GM08714 (cell line): Measurements from ENCODE around the gene SLC25A39.

ENCODE experiments used
- H3K4me3 ChIP-seq: fragments of 200-500 bp; sonication (Bioruptor generic); 2 replicates; pipeline ENCODE4 v1.5.1; 2014; ENCODE audit warnings: mild to moderate bottlenecking, low read length, inconsistent platforms
- ZNF274 ChIP-seq: IDR thresholded peaks from 2 replicates; pipeline ENCODE4 v1.6.1; 2012; ENCODE audit warnings: mild to moderate bottlenecking, low read depth, low read length

SLC25A39 gene

DNA sequence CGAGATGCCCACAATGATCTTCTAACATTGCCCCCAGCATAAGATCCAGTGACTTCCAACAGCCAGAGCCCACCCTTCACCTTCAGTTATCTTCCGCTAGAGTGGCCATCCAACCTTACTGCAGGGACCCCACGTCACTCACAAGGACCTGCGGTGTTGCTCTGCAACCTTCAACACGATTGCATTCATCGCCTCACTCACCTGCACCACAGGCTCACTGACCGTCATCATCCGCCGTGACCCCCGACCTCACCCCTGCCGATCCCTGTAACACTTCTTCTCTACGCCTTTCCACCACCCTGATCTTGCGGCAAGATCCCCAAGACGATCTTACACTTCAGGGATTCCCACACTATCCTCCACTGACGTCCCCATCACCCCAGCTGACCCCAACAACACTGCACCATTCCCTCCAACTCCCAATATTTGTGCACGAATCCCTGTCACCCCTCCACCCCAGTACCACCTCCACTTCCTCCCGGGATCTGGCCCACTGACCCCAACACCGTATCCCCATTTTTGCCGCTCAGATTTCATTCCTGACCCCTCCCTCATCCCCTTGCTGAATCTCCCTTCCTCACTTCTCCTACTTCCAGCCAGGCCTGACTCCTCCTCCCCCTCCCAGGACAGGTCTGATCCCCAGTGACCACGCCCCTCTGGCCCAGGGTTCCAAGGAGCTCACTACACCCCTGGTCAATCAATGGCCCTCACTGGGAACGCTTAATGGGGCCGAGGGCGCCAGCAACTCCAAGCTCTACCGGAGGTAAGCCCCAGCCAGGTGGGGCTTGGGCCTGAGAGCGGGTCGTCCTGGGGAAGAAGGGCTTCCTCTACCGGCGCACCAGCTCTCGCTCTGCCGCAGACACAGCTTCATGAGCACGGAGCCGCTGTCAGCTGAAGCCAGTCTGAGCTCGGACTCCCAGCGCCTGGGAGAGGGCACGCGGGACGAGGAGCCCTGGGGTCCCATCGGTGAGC, 8.6 kb downstream of the SLC25A39 start:
- no peak for TF ChIP-seq ZNF274

DNA sequence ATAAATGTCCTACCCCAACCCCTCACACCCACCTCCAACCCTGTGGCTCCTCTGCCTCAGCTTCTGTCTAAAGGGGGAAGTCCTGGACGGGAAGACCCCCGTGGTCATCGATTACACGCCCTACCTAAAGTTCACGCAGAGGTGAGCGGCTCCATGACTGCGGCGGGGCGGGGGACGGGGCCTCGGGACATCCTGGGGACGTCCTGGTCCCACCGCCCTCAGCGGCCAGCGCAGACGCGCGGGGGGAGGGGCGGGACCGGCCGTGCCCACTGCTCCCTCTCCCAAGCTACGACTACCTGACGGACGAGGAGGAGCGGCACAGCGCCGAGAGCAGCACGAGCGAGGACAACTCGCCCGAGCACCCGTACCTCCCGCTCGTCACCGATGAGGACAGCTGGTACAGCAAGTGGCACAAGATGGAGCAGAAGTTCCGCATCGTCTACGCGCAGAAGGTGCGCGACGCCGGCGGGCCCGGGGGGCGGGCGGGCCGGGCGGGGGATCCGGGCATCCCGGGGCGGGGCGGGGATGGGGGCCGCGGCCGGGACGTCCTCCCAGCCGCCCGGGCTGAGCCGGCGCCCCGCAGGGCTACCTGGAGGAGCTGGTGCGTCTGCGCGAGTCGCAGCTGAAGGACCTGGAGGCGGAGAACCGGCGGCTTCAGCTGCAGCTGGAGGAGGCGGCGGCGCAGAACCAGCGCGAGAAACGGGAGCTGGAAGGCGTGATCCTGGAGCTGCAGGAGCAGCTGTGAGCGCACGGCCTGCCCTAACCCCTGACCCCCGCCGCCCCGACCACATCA, 9.6 kb downstream of the SLC25A39 start:
- H3K4me3 ChIP-seq, result peak overlapping the region; percentile 24; the same call in 1 of the 2 replicates
- TF ChIP-seq ZNF274, result no peak

More for the DNA sequence above, 8.6 kb downstream of the SLC25A39 start:
- H3K4me3 ChIP-seq, result no peak overlapping the region

DNA sequence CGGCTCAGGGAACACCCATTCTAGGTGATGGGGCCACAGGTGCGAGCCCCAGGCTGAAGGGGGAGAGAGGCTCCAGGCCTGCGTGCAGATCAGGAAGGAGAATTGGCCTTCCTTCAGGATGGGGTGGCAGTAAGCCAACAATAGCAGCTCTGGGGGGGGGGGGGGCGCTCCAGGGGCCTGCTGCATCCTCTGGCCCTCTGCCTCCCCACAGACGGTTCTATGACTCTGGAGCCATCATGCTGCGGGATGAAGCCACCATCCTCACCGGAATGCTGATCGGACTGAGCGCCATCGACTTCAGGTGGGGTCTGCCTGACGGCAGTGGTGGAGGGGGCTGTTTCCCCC, 10.1 kb downstream of the SLC25A39 start:
- no peak overlapping the region for H3K4me3 ChIP-seq

DNA sequence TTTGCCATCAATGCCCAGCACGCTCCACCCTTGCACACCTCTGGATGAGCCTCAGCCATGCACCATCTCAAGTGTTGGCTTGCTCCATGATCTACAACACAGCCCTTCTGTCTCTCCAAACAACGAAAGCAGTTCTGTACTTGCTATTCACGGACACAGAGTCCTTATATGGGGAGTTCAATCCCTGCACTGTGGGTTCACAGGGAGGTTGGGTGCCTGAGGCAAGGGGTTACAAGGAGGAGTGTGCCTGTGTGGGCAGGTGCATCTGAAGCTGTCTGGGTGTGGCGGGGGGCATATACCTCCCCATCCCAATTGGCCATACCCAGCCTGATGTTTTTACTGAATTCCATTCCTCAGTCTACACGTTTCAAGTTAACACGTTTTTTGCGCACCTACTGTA, 10.6 kb downstream of the SLC25A39 start:
- TF ChIP-seq ZNF274, result no peak

More for the DNA sequence above, 10.1 kb downstream of the SLC25A39 start:
- TF ChIP-seq ZNF274, result no peak

DNA sequence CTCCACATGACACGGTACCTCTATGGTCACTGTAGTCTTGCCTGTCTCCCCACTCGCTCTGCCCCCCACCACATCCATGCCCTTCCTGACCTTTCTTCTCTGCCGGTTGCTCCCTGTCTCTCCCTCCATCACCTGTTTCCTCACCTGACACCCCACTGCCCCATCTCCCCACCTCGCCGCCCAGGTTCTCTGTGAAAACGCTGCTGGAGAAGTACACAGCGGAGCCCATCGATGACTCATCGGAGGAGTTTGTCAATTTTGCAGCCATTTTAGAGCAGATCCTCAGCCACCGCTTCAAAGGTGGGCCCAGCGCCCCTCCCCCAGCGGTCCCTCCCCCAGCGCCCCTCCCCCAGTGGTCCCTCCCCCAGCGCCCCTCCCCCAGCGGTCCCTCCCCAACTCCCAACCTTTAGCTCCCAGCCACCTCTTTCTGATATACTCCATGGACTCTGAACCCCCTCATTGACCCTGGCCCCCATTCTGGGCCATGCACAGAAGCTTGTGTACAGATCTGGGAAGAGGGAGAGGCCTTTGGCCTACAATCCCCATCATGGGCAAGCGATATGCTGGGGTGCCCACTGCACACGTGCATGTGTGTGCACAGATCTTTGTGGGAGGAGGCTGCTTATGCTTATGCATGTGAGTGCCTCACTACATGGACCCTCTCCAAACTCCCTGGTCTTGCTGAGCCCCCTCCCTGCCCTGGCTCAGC, 12.1 kb downstream of the SLC25A39 start:
- H3K4me3 ChIP-seq, result no peak overlapping the region
- TF ChIP-seq ZNF274, result no peak

More for the DNA sequence above, 10.6 kb downstream of the SLC25A39 start:
- H3K4me3 ChIP-seq, result no peak overlapping the region

DNA sequence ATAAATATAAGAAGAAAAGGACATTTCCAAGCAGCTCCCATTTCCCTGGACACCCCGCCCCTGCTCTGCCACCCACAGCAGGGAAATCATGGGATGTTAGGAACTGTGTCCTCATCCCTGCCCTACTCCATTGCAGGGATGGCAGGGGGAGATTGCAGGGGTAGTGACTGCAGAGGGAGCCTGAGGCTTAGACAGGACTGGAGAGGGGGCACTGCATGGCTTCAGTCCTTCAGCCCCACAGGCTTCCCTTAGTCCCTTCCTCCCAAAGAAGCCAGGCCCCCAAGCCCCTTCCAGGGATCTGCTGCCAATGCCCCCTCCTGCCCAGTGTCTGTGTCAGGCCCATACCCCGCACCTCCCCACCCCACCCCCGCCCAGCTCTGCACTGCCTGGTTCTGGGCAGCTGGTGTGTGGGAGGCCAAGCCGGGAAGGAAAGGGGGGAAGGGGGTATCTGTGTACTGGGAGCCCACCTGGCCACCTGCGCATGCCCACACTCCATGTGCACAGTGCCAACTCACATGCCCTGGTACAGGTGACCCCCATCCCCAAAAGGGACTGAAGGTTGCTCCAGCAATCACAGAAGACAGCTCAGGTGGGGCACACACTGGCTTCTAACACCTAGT, 13.0 kb downstream of the SLC25A39 start:
- TF ChIP-seq ZNF274, result no peak
- no peak overlapping the region for H3K4me3 ChIP-seq

DNA sequence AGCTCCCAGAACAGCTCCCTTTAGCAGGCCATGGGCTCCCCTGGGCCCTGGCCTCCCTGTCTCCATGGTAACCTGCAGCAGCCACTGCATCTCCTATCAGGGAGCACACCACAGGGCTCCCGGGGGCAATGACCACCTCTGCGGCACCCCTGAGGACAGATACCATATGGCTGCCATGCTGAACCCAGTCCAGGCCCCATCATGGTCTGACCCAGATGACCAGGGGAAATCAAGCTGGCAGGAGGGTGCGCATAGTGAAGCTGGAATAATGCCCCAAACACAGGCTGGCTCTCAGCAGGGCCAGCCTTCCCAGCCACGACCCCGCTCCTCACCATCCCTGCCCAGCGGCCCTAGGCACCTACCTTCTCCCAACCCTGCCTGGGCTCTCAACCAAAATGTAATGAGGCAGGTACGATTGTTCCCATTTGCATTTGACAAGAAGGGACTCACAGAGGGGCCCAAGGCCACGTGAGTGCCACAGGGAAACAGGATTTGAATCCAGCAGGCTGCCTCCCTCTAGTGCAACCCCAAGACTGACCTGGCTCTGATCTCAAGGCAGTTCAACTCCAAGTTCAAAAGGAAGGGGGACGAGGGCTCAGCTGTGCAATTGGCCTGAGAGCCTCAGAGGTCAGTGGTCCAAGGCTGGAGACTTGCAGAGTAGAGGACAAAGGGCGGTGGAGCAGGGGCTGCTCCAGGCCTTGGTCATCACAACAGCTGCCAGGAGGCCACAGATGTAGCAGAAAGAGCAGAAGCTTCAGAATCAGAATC, 13.8 kb downstream of the SLC25A39 start:
- no peak for TF ChIP-seq ZNF274
- H3K4me3 ChIP-seq, result no peak overlapping the region

DNA sequence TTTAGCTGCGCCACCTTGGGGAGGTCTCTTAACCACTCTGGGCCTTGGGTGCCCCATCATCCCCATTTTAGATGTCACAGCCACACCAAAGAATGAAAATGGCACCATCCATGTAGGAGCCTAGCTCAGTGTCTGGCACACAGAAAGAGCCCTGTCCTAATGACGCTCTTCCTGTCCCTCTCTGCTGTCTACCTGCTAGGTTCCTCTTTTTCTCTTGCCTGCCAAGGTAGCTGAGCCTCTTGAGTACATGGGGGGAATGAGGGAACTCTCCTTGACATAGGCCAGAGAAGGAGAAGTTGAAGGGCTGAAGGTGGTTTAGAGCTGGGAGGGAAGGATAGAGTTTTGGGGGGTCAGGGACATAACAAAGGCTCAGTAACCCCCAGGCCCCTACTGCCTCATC, 14.4 kb downstream of the SLC25A39 start:
- no peak for TF ChIP-seq ZNF274
- H3K4me3 ChIP-seq, result no peak overlapping the region

DNA sequence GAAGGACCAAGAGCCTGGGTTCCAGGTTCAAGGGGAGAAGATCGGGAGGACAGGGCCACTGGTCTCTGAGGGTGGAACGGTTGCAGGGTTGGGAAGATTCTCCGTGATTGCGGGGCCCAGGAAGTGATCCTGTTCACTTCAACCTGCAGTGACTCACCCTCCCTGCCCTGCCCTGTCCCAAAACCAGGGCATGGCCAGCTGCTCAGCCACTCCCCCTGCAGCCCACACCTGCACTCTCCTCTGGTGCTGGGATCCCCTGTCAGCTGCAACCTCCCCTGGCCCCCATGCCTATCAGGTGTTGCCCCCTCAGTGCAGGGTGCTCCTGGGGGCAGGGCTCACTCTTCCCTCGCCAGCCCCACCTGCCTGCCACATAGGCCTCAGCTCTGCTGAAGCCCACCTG, 15.2 kb downstream of the SLC25A39 start:
- H3K4me3 ChIP-seq, result no peak overlapping the region
- TF ChIP-seq ZNF274, result no peak

DNA sequence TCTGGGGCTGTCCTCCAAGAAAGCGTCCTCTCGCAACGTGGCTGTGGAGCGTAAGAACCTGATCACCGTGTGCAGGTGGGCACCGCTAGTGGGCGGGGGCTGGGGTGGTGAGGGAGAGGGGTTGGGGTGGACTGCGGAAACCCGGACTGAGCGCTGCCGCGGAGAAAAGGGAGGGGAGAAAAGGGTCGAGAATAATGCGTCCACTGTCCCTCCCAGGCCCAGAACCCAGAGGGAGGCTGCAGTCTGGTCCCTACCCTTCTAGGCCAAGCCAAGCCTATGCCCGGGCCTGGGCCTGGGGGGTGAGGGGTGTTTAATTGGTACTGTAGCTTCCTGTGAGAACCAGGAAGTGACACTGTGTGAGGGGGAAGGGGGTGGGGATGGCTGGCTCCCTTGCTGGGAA, 15.8 kb downstream of the SLC25A39 start:
- H3K4me3 ChIP-seq, result no peak overlapping the region

DNA sequence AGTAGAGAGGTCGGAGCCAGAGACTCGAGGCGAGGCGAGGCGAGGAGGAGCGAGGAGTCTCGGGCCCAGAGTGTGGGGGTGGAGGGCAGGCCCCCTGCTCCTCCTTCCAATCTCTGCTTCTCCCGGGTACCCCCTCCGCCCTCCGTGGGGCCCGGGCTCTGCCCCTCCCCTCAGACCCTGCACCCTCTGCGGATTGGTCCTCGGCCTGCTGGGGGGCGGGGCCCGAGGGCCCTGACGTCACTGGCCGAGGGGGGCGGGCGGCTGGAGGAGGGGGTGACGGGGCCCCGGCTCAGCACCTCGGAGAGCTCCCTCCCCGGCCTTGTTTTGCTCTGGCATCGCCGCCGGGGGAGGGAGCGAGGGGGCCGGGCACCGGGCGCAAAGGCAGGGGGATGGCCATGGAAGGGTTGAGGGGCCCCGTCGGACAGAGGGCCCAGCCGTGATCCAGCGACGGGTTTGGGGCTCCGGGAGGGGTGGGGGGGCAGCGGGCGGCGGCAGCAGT, 16.3 kb downstream of the SLC25A39 start, which contains the start of gene RUNDC3A:
TSS of gene RUNDC3A (plus strand) at position 282 of the 499 bp plus-strand sequence. CDS start 232 bp downstream, outside the sequence.
- H3K4me3 ChIP-seq, result peak within 1 kb of the TSS; percentile 14; the same call in 1 of the 2 replicates
- TF ChIP-seq ZNF274, result no peak

More for the DNA sequence above, 15.8 kb downstream of the SLC25A39 start:
- TF ChIP-seq ZNF274, result no peak

DNA sequence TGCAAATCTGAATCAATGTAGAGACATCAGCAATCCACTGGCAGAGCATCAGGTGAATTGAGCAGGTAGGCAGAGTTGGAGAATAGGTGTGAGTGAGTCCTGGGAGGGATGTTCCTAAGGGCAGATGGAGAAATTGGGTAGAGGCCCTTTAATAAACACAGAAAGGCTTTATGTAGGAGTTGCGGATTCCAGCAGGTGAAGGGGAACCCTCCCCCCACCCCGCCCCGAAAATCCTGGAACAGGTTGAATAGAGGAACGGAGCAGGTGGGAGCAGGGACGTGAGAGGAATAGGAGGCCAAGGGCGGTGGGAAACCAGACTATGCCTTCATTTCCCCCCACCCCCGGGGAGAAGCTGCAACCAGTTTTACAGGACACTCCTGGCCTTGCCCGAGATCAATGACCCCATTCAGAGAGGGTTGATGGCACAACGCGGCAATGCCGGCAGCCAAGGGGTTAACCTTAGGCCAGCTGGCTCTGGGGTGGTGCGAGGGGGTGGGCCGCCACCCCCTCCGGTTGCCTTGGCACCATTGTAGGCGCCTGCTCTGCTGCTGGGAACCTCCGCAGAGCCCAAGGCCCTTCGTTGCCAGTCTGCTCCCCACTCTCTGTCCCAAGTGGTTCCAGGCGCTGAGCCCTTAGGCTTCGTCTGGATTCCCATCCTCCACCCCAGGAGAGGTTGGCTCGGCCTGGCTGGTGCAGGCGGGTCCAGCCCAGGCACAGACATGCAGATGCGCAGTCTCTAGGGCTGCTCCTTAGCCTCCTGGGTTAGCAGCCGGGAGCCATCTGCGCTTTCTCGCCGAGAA, 17.0 kb downstream of the SLC25A39 start:
- no peak for TF ChIP-seq ZNF274
- no peak overlapping the region for H3K4me3 ChIP-seq

DNA sequence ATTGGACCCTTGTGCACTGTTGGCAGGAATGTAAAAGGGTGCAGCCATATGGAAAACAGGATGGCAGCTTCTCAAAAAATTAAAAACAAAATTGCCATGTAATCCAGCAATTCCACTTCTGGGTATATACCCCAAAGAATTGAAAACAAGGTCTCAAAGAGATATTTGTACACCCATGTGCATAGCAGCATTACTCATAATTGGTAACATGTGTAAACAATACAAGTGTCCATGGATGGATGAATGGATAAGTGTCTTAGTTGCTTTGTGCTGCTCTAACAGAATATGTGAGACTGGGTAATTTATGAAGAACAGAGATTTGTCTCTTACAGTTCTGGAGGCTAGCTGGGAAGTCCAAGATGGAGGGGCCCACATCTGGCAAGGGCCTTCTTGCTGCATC, 20.0 kb downstream of the SLC25A39 start:
- no peak for TF ChIP-seq ZNF274
- H3K4me3 ChIP-seq, result no peak overlapping the region
